Adrenal gland (tissue), 5 donors: ENCODE results near the gene ARHGAP36.

Source experiments
- CTCF ChIP-seq, 6 experiments: fragments of 450-650 bp in 4 of 6; fragments of 200-600 bp in 2 of 6; sonication (generic) in 1 of 6; IDR thresholded peaks; 1 replicate in 5 of 6; 2 replicates in 1 of 6; pipeline versions ENCODE4 v1.5.1 to v1.8.0; 2016 to 2021; ENCODE audit warnings: antibody characterized with exemption in 6 of 6, mild to moderate bottlenecking in 2 of 6, moderate library complexity in 1 of 6
- POLR2A ChIP-seq, 2 donors: fragments of 450-650 bp; IDR thresholded peaks; one replicate each; pipeline ENCODE4 v1.6.1; 2017; ENCODE audit warnings: antibody characterized with exemption in 2 of 2, mild to moderate bottlenecking in 2 of 2, moderate library complexity in 1 of 2
- donor health status: DM: no; HTN: no; CAD: no.

- no peak for TF ChIP-seq CTCF (IDR thresholded peaks at IDR 0.05)
- no peak for TF ChIP-seq POLR2A (IDR thresholded peaks at IDR 0.05)
Observed at GRCh38 chrX:131057706-131058105, 440 bp upstream of the ARHGAP36 start.
